GM20431 (cell line): Measurements from ENCODE around the gene INO80B.
"Not testable (repeated sequence)": the region's sequence is repeated elsewhere in the genome, so short reads cannot be mapped to it uniquely, and the experiment has no call there.

Experiments
- in situ Hi-C: fragments of 300-500 bp; cut with MseI, MboI; formaldehyde crosslinking; loops from one replicate; pipeline ENCODE4 v1.15.0; 2020; ENCODE audit warnings: low sequenced_read_pairs; ENCODE audit not compliant: unreplicated experiment

The INO80B gene

DNA sequence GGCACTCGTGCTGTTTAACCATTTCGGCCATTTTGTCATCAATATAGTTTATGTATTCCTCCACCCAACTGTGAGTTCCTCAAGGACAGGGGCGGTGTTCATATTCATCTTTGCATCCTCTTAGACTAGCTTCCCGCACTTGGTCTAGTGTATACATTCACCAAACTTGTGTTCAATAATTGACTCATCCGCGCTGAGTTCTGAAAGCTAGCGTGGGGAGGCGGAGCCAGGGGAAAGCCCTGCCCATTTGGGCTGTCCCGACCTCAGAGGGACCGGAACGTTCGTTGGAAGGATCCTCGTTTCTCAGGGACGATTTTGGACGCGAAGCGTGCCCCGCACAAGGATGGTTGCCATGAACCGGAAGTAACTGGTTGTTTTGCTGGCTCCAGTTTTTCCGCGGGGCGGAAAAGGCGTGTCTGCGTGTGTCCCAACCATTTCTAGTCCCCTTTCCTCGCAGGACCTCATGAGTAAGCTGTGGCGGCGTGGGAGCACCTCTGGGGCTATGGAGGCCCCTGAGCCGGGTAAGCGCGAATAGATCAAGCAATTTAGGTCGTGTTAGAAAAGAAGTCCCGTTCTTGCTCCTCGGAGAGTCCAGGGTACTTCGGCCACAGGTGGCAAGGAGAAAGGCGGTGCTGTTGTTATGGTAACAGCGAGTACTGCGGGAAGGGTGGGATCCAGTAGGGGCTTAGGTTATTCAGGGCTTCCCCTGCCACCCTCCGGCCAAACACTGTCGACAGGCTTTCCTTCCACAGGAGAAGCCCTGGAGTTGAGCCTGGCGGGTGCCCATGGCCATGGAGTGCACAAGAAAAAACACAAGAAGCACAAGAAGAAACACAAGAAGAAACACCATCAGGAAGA, at the start of gene INO80B:
TSS of gene INO80B (plus strand) at position 434 of the 858 bp plus-strand sequence. CDS start at position 464, 30 bp downstream.
- in situ Hi-C loops = no loop called here

- in situ Hi-C loops = no loop called here
Measured at GRCh38 chr2:74406035-74406434, 48.9 kb upstream of the INO80B start.

DNA sequence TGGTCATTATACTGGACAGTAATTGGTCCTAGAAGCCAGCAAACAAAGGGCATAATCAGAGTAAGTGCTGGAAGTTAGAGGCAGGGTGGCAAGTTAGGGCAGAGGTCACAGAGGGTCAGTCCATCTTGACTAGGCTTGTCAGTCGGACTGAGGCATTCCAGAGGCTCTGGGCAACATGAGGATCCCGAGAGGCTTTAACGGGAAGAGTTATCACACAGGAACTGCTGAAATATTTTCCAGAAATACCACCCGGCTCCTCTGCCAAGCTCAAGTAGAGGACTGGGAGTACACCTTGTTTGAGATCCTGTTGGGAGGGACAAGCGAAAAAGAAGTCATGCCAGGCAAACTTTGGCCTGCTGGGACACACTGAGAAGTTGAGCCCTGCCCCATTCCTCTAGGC, 47.2 kb upstream of the INO80B start:
- in situ Hi-C loops = no loop called here

- in situ Hi-C loops = no loop called here
Measured at GRCh38 chr2:74413001-74413698, 41.7 kb upstream of the INO80B start.

- in situ Hi-C loops = no loop called here
Measured at GRCh38 chr2:74414441-74414840, 40.4 kb upstream of the INO80B start.

DNA sequence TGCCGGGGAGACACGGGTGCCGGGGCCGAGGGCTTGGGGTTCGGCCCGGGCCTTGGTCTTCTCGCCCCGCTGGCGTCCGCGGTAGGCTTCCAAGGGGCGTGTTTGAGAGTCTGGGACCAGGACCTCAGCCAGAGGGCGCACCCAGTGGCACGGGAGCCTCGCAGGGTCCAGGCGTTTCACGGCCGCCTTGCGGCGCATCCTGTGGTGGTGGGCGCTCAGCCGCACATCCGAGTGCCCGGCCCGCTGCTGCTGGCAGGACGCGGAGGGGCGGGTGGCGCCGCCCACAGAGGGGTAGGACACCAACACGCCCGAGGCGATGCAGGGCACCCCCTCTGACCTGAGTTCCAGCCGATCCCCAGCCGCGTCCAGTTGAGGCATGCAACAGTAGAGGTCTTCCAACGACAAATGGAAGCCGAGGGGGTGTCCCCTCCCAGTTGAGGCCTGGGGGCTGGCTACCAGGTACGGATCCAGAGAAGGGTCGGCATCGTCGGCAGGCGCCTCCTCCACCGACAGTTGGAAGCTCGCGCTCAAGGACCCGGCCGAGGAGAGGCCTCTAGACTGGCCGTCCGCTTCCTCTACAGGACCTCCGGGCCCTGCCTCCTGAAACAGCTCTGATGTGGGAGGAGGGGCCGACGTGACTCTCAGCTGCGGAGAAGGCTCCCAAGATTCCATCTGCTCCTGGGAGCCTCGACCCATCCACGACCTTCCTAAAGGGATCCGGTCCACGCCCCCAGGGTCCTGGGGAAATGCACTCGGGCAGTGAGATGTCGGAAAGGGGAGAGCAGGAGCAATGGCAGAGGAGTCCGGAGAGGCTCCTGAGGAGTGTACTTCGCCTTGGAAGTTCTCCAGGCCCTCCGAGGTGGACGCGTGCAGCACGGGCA, 39.8 kb upstream of the INO80B start:
- in situ Hi-C loops = no loop called here

GRCh38 chr2:74415762-74416395, 39.0 kb upstream of the INO80B start:
- in situ Hi-C loops = no loop called here

- in situ Hi-C loops = no loop called here
Measured at GRCh38 chr2:74416778-74417177, 38.1 kb upstream of the INO80B start.

- in situ Hi-C loops = no loop called here
Measured at GRCh38 chr2:74417197-74417596, 37.7 kb upstream of the INO80B start.

DNA sequence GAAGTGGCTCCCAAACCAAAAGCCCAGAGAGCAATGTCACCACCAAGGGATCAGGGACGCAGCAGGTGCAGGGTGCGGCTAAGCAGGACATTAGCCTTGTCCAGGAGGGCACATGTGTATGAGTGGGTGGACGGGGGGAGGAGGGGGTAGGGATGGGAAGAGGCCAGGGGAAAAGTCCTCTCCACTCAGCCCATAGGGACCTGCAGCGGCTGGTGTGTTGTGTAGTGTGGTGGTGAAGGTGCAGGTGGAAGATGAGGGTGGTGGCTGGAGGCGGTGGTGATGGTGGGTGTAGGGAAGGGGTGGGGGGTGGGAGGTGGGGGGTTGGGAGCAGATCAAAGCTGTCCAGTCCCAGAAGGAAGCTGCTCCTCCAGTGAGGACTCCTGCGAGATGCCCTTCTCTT, 37.1 kb upstream of the INO80B start:
- in situ Hi-C loops = no loop called here

- in situ Hi-C loops = no loop called here
Measured at GRCh38 chr2:74418312-74418711, 36.6 kb upstream of the INO80B start.

DNA sequence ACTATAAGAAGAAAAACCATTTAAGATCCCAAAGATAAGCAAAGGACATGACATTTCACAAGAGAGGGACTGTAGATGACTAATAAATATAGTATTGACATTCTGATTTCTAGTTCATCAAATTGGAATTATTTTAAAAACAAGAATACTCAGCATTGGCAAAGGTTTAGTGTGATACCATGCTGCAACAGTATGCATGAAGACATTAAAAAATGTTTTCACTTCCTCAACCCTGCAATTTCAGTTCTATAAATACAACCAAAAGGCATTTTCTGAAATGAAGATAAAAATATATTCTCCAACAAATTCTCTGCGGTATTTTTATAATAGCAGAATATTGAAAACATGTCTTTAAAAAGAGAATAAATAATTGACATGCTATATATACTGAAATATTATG, 35.5 kb upstream of the INO80B start:
- in situ Hi-C loops = no loop called here

DNA sequence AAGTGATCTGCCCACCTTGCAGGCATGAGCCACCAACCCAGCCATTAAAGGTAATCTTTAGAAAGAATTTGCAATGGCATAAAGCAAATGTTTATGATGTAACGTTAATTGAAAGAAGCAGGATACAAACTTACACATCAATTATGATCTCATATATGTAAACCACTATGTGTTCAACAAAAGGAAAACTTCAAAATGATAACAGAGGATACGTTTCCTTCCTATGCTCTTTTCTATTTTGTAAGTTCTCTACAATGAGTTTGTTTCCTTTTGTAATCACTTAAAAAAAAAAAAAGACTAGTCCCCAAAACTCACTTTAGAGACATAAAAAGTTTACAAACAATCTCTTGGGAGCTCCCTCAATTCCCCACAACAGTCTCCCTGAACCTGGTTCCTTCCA, 34.9 kb upstream of the INO80B start:
- in situ Hi-C loops = no loop called here

DNA sequence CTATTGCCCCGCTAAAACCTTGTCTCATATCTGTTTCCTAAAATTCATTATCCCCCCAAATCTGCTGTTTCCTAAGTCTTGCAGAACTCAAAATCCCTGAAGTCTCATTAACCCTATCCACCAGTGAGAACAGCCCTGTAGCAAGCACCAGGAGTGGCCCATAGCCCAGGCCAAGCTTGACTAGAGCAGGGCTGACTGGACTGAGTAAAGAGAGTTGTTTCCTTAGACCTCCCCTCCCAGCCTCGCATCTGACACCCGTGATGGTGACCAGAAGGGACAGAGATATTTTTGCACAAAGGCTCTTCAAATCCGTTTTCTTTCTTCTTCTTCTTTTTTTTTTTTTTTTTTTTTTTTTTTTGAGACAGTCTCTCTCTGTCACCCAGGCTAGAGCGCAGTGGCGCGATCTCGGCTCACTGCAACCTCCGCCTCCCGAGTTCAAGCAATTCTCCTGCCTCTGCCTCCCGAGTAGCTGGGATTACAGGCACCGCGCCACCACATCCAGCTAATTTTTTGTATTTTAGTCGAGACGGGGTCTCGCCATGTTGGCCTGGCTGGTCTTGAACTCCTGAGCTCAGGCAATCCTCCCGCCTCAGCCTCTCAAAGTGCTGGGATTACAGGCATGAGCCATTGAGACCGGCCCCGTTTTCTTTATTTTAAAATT, 34.3 kb upstream of the INO80B start:
- in situ Hi-C loops = not testable (repeated sequence)

- in situ Hi-C loops = no loop called here
Measured at GRCh38 chr2:74421221-74421870, 33.5 kb upstream of the INO80B start, which contains the start of the genes C2orf81 and WDR54. Gene C2orf81 (minus strand): TSS chr2:74421619. CDS start chr2:74421560, 59 bp downstream. Gene WDR54 (plus strand): TSS chr2:74421730. CDS start chr2:74422154, 424 bp downstream.

- in situ Hi-C loops = no loop called here
Measured at GRCh38 chr2:74423231-74424095, 31.4 kb upstream of the INO80B start.

GRCh38 chr2:74424139-74424992, 30.5 kb upstream of the INO80B start:
- in situ Hi-C loops = no loop called here
